MG63 (cell line): Measurements from ENCODE around the gene CDK5RAP1. TPM values are rescaled to one million over a fixed set of nuclear protein-coding genes. Genes with fewer than 3 reads are reported as not detected.
"Not testable (repeated sequence)": the region's sequence is repeated elsewhere in the genome, so short reads cannot be mapped to it uniquely, and the experiment has no call there.

Experiments used
- DNase-seq: peaks from one replicate; pipeline ENCODE4 v3.0.0-alpha.2; 2020
- H3K27me3 ChIP-seq: fragments of 250-450 bp; sonication (Bioruptor Pico); 2 replicates; pipeline ENCODE4 v1.5.1; 2020; ENCODE audit warnings: mild to moderate bottlenecking, moderate library complexity
- H3K36me3 ChIP-seq: fragments of 250-450 bp; sonication (Bioruptor Pico); 2 replicates; pipeline ENCODE4 v1.5.1; 2020; ENCODE audit warnings: mild to moderate bottlenecking, moderate library complexity
- H3K4me3 ChIP-seq: fragments of 250-450 bp; sonication (Bioruptor Pico); 2 replicates; pipeline ENCODE4 v1.5.1; 2020; ENCODE audit warnings: mild to moderate bottlenecking, moderate library complexity
- H3K9me3 ChIP-seq: fragments of 250-450 bp; sonication (Bioruptor Pico); 2 replicates; pipeline ENCODE4 v1.5.1; 2020; ENCODE audit warnings: mild to moderate bottlenecking, moderate library complexity
- total RNA-seq: library from RNA; depleted of rRNA; stranded (reverse); fragments of >200 nt; shearing (Covaris generic); gene quantifications from 2 replicates; pipeline ENCODE4 v1.2.3, GENCODE V29; 2014; ENCODE audit warnings: low replicate concordance

Gene CDK5RAP1
- total RNA-seq, 1 experiment from 2014 or later: 52.2 TPM

DNA sequence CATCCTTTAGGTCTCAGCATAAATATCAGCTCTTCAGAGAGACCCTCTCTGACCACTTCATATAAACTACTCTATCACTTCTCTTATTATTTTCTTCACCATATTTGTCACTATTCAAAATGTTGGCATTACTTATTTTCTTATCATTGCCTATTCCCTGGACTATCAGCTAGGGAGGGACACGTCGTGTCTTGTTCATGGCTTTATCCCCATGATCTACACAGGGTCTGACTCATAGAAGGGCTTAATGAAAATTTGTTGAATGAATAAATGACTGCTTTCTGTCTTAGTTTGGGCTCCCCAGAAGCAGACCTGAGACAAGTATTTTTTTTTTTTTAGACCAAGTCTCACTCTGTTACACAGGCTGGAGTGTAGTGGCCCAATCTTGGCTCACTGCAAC lies 3.0 kb upstream of the CDK5RAP1 start:
- DNase-seq: no peak
- peaks cover 8% of the 10 kb centered on the region for H3K36me3 ChIP-seq
- H3K9me3 ChIP-seq: no peaks in the 10 kb centered on the region
- no peaks in the 10 kb centered on the region for H3K27me3 ChIP-seq
- H3K4me3 ChIP-seq: no peak overlapping the region

DNA sequence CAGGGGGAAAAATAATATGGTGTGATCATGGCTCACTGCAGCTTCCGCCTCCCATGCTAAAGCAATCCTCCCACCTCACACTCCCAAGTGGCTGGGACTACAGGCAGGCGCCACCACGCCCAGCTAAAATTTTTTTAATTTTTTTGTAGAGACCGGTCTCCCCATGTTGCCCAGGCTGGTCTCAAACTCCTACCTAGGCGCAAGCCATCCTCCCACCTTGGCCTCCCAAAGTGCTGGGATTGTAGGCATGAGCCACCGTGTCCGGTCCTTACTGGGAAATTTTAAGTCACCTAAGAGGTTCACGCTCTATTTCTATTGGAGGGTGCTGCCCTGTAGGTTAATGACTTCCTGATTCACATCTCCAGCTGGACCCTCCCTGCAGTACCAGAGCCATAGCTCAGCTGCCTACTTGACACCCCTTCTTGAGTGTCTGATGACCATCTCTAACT lies 626 bp upstream of the CDK5RAP1 start:
- Histone ChIP-seq H3K4me3 (peak overlapping the region; percentile 88), H3K27me3 (no peaks in the 10 kb centered on the region), H3K36me3 (no peaks in the 10 kb centered on the region; the same call in none of the 2 replicates), H3K9me3 (no peaks in the 10 kb centered on the region)
- peak; percentile 7 for DNase-seq

DNA sequence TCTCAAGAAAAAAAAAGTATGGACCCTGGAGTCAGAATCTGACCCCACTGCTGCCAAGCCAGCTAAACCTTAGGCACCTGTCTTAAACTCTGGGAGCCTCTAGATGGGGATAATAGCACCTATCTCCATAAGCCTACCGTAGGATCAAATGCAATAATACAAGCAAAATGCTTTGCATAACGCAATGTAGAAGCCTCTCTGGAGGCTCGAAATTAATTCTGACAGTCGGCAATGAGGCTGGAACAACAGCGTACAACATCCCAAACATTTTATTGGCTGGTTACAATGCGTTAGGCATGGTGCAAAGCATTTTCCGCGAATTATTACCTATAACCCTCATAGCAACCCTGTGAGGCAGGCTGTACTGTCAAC lies 521 bp downstream of the CDK5RAP1 start:
- no peaks in the 10 kb centered on the region; the same call in none of the 2 replicates for H3K36me3 ChIP-seq
- no peaks in the 10 kb centered on the region for H3K9me3 ChIP-seq
- peak overlapping the region; percentile 88 for H3K4me3 ChIP-seq
- H3K27me3 ChIP-seq: no peaks in the 10 kb centered on the region
- DNase-seq: no peak

DNA sequence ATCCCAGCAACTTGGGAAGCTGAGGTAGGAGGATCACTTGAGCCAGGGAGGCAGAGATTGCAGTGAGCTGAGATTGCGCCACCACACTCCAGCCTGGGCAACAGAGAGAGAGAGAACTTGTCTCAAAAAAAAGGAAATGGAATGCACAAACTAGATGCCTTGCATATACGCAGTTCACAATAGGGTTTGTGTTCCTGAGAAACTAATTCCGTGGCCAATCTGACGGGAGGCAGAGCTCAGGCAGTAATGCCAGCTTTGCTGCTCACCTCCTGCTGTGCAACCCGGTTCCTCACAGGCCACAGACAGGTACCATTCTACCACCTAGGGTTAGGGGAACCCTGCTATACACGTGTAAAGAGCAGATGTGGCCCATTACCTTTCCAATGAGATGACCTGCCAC lies 1.4 kb downstream of the CDK5RAP1 start:
- DNase-seq: no peak
- Histone ChIP-seq H3K9me3 (no peaks in the 10 kb centered on the region), H3K27me3 (no peaks in the 10 kb centered on the region), H3K4me3 (peak overlapping the region; percentile 88), H3K36me3 (peaks cover 7% of the 10 kb centered on the region)

DNA sequence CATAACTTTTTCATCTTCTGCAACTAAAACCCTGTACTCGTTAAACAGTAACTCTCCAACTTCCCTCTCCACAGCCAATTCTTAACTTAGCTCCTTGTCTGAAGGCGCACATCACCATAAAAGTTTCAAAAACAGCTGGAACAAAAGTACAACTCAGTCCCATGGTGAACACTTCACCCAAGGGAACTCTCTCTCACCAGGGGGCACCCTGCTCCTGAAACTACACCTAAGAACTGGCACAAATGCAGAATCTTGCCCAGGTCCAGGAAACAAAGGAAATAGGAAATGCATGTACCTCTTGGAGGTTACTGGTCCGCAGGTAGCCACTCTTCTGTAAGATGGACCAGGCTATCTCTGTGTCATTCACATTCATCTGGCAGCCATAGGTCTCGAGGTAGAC lies 6.6 kb downstream of the CDK5RAP1 start:
- DNase-seq: no peak
- Histone ChIP-seq H3K27me3 (no peaks in the 10 kb centered on the region), H3K9me3 (no peaks in the 10 kb centered on the region), H3K4me3 (no peak overlapping the region), H3K36me3 (peaks cover 34% of the 10 kb centered on the region)

DNA sequence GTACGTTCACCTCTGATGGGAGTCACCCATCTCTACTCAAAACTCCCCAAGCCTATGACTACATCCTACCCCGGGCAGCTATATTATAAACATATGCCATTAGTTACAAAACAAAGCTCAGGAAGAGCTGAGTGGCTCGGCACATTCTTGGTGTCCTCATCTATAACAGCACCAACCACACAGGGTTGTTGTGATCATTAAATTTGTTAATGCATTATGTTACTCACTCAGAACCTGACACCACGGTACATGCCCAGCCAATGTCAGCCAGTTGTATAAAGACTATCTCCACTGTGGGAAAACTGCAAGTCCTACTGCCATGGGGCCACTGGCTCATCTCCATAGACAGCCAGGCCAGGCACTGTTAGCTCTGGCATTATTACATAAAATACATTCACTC lies 7.7 kb downstream of the CDK5RAP1 start:
- no peak for DNase-seq
- no peak overlapping the region for H3K4me3 ChIP-seq
- no peaks in the 10 kb centered on the region for H3K9me3 ChIP-seq
- no peaks in the 10 kb centered on the region for H3K27me3 ChIP-seq
- H3K36me3 ChIP-seq: peaks cover 34% of the 10 kb centered on the region

DNA sequence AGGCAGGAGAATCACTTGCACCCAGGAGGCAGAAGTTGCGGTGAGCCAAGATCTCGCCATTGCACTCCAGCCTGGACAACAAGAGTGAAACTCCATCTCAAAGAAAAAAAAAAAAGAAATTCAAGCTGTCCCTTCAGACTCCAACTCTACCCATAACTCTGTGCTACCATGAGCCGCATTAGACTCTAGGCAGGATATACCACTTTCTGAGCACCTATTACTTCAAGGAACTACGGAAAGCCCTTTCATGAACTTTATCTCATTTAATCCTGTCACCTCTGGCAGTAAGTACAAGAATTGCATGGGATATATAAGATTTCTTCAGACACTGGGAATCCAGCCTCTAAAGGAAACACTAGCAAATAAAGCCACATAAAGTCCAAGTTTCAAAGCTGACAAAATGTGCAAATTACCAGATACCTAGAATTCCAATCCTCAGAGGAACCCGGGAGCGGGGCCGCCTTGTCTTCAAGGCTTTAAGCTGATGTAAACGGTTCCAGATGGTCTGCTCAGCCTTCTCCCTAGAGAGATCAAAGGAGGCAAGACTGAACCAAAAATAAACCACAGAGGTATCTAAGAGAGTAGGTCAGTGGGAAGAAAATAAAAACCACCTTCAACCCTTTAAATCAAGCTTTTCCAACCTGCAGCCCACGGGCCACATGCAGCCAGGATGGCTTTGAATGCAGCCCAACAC lies 9.4 kb downstream of the CDK5RAP1 start:
- no peaks in the 10 kb centered on the region for H3K27me3 ChIP-seq
- H3K9me3 ChIP-seq: no peaks in the 10 kb centered on the region
- no peak overlapping the region for H3K4me3 ChIP-seq
- H3K36me3 ChIP-seq: peaks cover 35% of the 10 kb centered on the region
- no peak for DNase-seq

DNA sequence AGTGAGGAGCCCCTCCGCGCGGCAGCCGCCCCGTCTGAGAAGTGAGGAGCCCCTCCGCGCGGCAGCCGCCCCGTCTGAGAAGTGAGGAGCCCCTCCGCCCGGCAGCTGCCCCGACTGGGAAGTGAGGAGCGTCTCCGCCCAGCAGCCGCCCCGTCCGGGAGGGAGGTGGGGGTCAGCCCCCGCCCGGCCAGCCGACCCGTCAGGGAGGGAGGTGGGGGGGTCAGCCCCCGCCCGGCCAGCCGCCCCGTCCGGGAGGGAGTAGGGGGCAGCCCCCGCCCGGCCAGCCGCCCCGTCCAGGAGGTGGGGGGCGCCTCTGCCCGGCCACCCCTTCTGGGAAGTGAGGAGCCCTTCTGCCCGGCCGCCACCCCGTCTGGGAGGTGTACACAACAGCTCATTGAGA lies 12.0 kb downstream of the CDK5RAP1 start:
- H3K4me3 ChIP-seq, DNase-seq, H3K9me3 ChIP-seq, H3K27me3 ChIP-seq: not testable (repeated sequence)
- H3K36me3 ChIP-seq: peaks cover 41% of the 10 kb centered on the region

DNA sequence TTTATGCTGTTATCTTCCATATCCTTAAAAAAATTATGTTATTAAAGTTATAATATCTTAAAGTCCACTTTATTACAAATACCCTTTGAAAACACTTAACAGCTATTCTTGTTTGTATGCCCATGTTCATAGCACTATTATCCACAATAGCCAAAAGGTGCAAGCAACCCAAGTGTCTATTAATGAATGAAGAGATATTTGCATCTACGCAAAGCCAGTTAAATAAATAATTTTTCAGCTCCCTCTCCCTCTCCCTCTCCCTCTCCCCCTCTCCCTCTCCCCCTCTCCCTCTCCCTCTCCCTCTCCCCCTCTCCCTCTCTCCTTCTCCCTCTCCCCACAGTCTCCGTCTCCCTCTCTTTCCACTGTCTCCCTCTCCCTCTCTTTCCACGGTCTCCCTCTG lies 13.1 kb downstream of the CDK5RAP1 start:
- H3K36me3 ChIP-seq: peaks cover 39% of the 10 kb centered on the region
- no peaks in the 10 kb centered on the region for H3K27me3 ChIP-seq
- no peaks in the 10 kb centered on the region for H3K9me3 ChIP-seq
- DNase-seq: no peak
- H3K4me3 ChIP-seq: no peak overlapping the region

DNA sequence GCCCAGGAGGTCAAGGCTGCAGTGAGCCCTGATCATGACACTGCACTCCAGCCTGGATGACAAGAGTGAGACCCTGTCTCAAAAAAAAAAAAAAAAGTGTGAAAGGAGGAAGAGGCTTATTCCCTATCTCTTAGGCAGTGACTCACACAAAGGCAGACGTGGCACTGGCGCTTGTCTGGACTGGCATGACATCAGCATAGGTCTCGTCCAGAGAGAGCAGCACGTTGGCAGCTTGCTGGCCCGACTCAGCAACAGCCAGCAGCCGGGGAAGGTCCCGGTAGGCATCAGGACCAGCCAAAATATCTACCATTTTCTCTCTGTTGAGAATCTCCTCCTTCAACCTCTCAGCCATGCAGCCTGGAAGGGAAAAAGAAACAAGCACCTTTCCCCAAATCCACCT lies 14.1 kb downstream of the CDK5RAP1 start:
- Histone ChIP-seq H3K9me3 (no peaks in the 10 kb centered on the region), H3K4me3 (no peak overlapping the region), H3K27me3 (no peaks in the 10 kb centered on the region), H3K36me3 (peaks cover 42% of the 10 kb centered on the region)
- DNase-seq: peak; percentile 92

DNA sequence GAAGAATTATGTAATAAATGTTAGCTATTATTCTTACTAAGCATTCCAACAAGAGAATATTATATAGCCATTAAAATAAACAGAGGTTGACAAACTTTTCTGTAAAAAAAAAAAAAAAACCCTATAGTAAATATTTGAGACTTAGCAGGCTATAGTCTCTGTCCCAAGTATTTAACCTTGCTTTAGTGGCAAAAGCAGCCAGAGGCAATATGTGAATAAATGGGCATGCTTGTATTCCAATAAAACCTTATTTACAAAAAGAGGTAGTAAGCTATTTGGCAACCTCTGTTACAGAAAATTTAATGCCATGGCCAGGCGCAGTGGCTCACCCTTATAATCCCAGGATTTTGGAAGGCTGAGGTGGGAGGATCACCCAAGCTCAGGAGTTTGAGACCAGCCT lies 14.6 kb downstream of the CDK5RAP1 start:
- Histone ChIP-seq H3K27me3 (no peaks in the 10 kb centered on the region), H3K9me3 (no peaks in the 10 kb centered on the region), H3K4me3 (no peak overlapping the region), H3K36me3 (peaks cover 42% of the 10 kb centered on the region)
- DNase-seq: no peak

DNA sequence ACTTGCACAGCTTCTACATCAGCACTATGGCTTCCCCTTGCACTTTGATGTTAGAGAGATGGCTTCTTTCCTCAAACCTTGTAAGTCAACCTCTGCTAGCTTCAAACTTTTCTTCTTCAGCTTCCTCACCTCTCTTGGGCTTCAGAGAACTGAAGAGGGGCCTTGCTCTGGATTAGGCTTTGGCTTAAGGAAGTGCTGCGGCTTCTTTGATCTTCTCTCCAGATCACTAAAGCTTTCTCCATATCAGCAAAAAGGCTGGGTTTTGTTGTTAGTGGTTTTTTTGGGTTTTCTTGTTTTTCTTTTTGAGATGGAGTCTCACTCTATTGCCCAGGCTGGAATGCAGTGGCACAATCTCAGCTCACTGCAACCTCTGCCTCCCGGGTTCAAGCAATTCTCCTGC lies 24.0 kb downstream of the CDK5RAP1 start:
- no peak overlapping the region for H3K4me3 ChIP-seq
- no peaks in the 10 kb centered on the region; the same call in 1 of the 2 replicates for H3K27me3 ChIP-seq
- DNase-seq: no peak
- H3K36me3 ChIP-seq: peaks cover 63% of the 10 kb centered on the region
- no peaks in the 10 kb centered on the region for H3K9me3 ChIP-seq

DNA sequence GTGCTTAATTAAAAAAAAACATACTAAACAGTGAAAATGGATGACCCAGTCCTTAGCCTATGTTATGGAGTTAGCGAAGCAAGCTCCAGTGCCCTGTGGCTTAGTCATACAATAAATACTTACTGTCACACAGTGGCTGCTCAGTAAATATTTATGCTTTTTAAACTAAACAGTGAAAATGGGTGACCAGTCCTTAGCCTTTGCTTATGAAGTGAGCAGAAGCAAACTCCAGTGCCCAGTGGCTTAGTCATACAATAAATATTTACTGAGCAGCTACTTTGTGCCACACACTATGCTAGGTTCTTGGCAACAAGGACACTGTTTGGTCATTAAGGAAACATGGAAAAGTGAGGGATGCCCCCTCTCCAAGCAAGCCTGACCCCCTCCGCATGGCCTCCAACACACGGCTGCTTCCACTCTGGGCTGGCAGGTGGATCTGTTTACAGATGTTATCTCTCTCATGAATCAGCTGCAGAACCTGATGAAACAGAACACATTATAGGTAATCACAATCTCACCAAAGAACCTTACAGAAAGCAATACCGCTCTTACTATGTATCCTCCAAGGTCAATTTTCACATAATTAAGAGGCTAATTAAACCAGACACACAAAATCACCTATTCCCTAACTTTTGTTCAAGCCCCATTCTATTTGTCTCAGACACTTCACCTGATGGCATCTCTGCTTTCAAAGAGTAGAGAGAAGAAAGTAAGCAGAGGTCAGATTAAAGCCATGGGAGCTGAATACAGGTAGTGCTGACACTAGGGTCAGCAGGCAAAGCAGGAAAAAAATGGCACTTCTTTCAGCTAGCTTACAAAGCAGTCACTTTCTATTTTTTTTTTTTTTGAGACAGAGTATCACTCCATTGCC lies 27.3 kb downstream of the CDK5RAP1 start:
- Histone ChIP-seq H3K9me3 (no peaks in the 10 kb centered on the region), H3K27me3 (no peaks in the 10 kb centered on the region; the same call in 1 of the 2 replicates), H3K4me3 (no peak overlapping the region), H3K36me3 (peaks cover 57% of the 10 kb centered on the region)
- peak; percentile 61 for DNase-seq

DNA sequence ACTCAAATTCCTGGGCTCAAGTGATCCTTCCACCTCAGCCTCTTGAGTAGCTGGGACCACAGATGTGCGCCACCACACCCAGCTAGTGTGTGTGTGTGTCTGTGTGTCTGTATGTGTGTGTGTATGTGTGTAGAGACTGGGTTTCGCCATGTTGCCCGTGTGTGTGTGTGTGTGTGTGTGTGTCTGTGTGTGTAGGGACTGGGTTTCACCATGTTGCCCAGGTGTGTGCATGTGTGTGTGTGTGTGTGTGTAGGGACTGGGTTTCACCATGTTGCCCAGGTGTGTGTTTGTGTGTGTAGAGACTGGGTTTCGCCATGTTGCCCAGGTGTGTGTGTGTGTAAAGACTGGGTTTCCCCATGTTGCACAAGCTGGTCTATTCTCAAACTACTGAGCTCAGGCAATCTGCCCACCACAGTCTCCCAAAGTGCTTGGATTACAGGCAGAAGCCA lies 28.3 kb downstream of the CDK5RAP1 start:
- H3K36me3 ChIP-seq: peaks cover 54% of the 10 kb centered on the region
- H3K27me3 ChIP-seq: no peaks in the 10 kb centered on the region; the same call in 1 of the 2 replicates
- H3K9me3 ChIP-seq: no peaks in the 10 kb centered on the region
- DNase-seq: peak; percentile 7
- H3K4me3 ChIP-seq: no peak overlapping the region

DNA sequence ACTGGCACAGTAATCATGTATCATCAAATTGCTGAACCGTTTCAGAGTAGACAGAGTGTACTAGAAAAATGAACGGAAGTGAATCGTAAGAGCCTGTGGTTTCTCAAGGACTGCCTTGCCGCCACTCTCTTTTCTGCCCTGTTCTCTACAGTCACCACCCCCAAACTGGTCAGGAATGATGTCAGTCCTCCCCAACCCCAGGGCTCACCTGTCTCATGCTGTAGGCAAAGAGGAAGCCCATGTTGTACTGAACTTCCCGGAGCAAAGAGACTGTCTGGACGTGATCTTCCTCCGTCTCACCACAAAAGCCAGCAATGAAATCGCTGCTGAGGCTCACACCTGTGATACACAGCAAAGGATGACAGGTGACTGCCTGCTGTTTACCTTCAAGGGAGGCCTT lies 31.0 kb downstream of the CDK5RAP1 start:
- Histone ChIP-seq H3K27me3 (no peaks in the 10 kb centered on the region; the same call in 1 of the 2 replicates), H3K36me3 (peaks cover 58% of the 10 kb centered on the region), H3K9me3 (no peaks in the 10 kb centered on the region), H3K4me3 (no peak overlapping the region)
- DNase-seq: no peak

DNA sequence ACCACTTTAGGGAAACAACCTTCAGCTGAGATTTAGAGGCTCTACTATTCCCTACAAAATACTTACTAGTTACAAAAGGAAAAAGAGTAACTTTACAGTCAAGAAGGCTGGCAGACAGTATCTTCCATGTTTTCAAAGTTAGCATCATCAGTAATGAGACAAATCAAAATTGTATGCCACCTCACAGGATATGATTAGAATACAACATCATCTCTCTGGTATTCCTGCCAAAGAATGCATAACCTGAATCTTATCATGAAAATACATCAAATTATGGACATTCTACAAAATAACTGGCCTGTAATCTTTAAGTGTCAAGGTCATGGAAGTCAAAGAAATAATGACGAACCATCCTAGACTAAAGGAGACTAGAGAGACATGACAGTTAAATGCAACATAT lies 38.4 kb downstream of the CDK5RAP1 start:
- DNase-seq: no peak
- Histone ChIP-seq H3K9me3 (no peaks in the 10 kb centered on the region), H3K36me3 (peaks cover 60% of the 10 kb centered on the region), H3K4me3 (no peak overlapping the region), H3K27me3 (no peaks in the 10 kb centered on the region)

DNA sequence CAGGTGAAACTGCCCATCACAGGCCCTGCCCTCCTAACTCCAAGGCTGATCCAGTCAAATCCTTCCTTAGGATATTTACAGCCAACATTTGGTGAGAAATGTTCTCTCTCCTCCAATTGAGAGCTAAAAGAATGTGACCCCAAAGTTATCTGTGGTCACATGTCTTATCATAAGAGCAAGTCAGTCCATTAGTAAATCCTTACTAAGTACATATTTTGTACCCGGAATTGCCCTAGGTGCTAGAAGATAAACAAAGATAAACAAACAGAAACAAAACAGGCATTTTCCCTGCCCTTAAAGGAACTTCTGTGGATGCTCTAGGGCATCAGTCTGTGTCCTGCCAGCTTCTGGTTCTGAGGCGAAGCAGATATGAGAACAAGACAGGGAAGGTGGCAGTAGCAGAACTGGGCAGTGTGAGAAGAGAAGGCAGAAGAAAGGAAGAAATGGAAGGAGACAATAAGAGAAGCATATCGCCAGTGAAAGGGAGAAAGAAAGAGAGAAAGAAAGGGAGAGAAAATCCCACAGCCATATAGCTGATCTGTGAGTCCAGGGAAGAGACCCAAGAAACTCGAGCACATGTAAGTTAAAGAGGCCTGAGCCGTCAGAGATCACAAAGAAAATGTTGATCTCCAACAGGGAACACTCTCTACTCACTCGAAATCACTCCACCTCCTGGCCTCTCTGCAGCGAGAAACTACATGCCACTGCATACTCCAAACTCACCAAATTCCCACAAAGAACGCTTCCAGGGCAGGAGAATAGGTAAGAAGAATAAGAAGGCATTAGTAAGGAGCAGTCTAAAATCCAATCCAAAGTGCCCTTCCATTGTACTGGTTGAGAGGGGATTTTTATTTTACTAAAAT lies 41.7 kb downstream of the CDK5RAP1 start:
- Histone ChIP-seq H3K36me3 (peaks cover 37% of the 10 kb centered on the region), H3K9me3 (no peaks in the 10 kb centered on the region), H3K4me3 (no peak overlapping the region), H3K27me3 (no peaks in the 10 kb centered on the region)
- no peak for DNase-seq
